HCT116 (cell line): Measurements from ENCODE around the gene LHX3. TPM values are rescaled to one million over a fixed set of nuclear protein-coding genes. Genes with fewer than 3 reads are reported as not detected.

Source experiments
- ATAC-seq: fragments of 200-7000 bp; cut with Tn5 transposase; 2 replicates; pipeline ENCODE4 v1.9.1; 2020; ENCODE audit warnings: mild to moderate bottlenecking, moderate library complexity
- BruUV-seq: library from RNA; stranded (reverse); fragments of 400-500 nt; replicated peaks from 2 replicates; lab custom pipeline; 2021; lab: Mats Ljungman, UMichigan
- CTCF ChIA-PET: fragments of 300-600 bp; sonication (Branson Sonifier 250); formaldehyde crosslinking; loops from one replicate; lab custom pipeline; 2021; ENCODE audit warnings: antibody characterized with exemption; lab: Charles Lee
- POLR2A ChIA-PET: fragments of 300-600, 350-600 bp; sonication (Branson Sonifier 250); formaldehyde crosslinking; loops from one replicate; lab custom pipeline; 2021; ENCODE audit warnings: antibody characterized with exemption; lab: Charles Lee
- RAD21 ChIA-PET, 2 experiments: fragments of 300-600 bp; sonication (Branson Sonifier 250); formaldehyde crosslinking; loops; one replicate each; lab custom pipeline; 2023; ENCODE audit warnings: low total read pairs in 2 of 2; ENCODE audit not compliant: uncharacterized antibody in 2 of 2, unreplicated experiment in 2 of 2, low non-redundant PET in 1 of 2; lab: Charles Lee
- DNase-seq: peaks from one replicate; pipeline ENCODE4 v3.0.0-alpha.2; 2010; ENCODE audit warnings: low read depth, low spot score
- H2AFZ ChIP-seq: fragments of 200-600 bp; shearing (Covaris generic), sonication (generic); 2 replicates; pipeline ENCODE4 v1.6.1; 2017; ENCODE audit warnings: low read depth, mixed run types, mixed read lengths, antibody characterized with exemption, low read length; ENCODE audit not compliant: poor library complexity, severe bottlenecking
- H3K27ac ChIP-seq: 2 replicates; pipeline ENCODE4 v1.5.1; 2012; ENCODE audit warnings: low read depth, low read length
- H3K27me3 ChIP-seq: fragments of 200-600 bp; sonication (generic); 2 replicates; pipeline ENCODE4 v1.6.1; 2016; ENCODE audit warnings: mixed run types, low read length, mixed read lengths; ENCODE audit not compliant: insufficient read depth
- H3K36me3 ChIP-seq, 2 experiments: fragments of 200-500 bp in 1 of 2; fragments of 200-600 bp in 1 of 2; sonication (Bioruptor generic) in 1 of 2; sonication (generic) in 1 of 2; 2 replicates each; pipeline versions ENCODE4 v1.5.1 to v1.6.1; 2014 to 2016; ENCODE audit warnings: low read length in 2 of 2, inconsistent platforms in 1 of 2, mixed read lengths in 1 of 2, mixed run types in 1 of 2; ENCODE audit not compliant: insufficient read depth in 2 of 2, control insufficient read depth in 1 of 2
- H3K4me1 ChIP-seq, 2 experiments: fragments of 200-600 bp in 1 of 2; sonication (generic) in 1 of 2; 2 replicates each; pipeline versions ENCODE4 v1.5.1 to v1.6.1; 2012 to 2017; ENCODE audit warnings: low read length in 2 of 2, inconsistent platforms in 1 of 2, mild to moderate bottlenecking in 1 of 2, mixed read lengths in 1 of 2, mixed run types in 1 of 2, moderate library complexity in 1 of 2; ENCODE audit not compliant: insufficient read depth in 2 of 2, control insufficient read depth in 1 of 2
- H3K4me2 ChIP-seq: fragments of 200-600 bp; sonication (generic); 2 replicates; pipeline ENCODE4 v1.6.1; 2017; ENCODE audit warnings: mixed run types, low read length, mixed read lengths
- H3K4me3 ChIP-seq, 2 experiments: fragments of 200-600 bp in 1 of 2; sonication (generic) in 1 of 2; replicated peaks in 1 of 2; 2 replicates each; pipeline ENCODE4 v1.5.1; 2011 to 2016; ENCODE audit warnings: low read length in 2 of 2, control low read depth in 1 of 2, low read depth in 1 of 2, mild to moderate bottlenecking in 1 of 2, mixed read lengths in 1 of 2, mixed run types in 1 of 2
- H3K79me2 ChIP-seq: fragments of 200-600 bp; sonication (generic); 2 replicates; pipeline ENCODE4 v1.6.1; 2017; ENCODE audit warnings: mild to moderate bottlenecking, mixed run types, low read length, moderate library complexity, mixed read lengths; ENCODE audit not compliant: insufficient read depth
- H3K9ac ChIP-seq: fragments of 200-600 bp; sonication (generic); 2 replicates; pipeline ENCODE4 v1.6.1; 2016; ENCODE audit warnings: low read length, mixed read lengths
- H3K9me2 ChIP-seq: fragments of 200-600 bp; sonication (generic), shearing (Covaris generic); 2 replicates; pipeline ENCODE4 v1.6.1; 2017; ENCODE audit warnings: mixed run types, mild to moderate bottlenecking, moderate library complexity; ENCODE audit not compliant: insufficient read depth
- H3K9me3 ChIP-seq, 2 experiments: fragments of 200-500 bp in 1 of 2; fragments of 200-600 bp in 1 of 2; sonication (Bioruptor generic) in 1 of 2; sonication (generic) in 1 of 2; 2 replicates each; pipeline ENCODE4 v1.6.1; 2014 to 2017; ENCODE audit warnings: low read length in 2 of 2, mixed read lengths in 2 of 2, inconsistent platforms in 1 of 2, low read depth in 1 of 2, mild to moderate bottlenecking in 1 of 2, mixed run types in 1 of 2, moderate library complexity in 1 of 2; ENCODE audit not compliant: control insufficient read depth in 1 of 2, insufficient read depth in 1 of 2
- H4K20me1 ChIP-seq: fragments of 200-600 bp; sonication (generic), shearing (Covaris generic); 2 replicates; pipeline ENCODE4 v1.6.1; 2017; ENCODE audit warnings: mixed run types, mild to moderate bottlenecking, moderate library complexity; ENCODE audit not compliant: insufficient read depth
- CBX3 ChIP-seq: IDR thresholded peaks from 2 replicates; pipeline ENCODE4 v1.6.1; 2012; ENCODE audit warnings: low read depth
- CEBPB ChIP-seq: IDR thresholded peaks from 2 replicates; pipeline ENCODE4 v1.6.1; 2012; ENCODE audit warnings: low read depth
- EGR1 ChIP-seq: IDR thresholded peaks from 2 replicates; pipeline ENCODE4 v1.6.1; 2012; ENCODE audit warnings: low read depth
- ELF1 ChIP-seq: IDR thresholded peaks from 2 replicates; pipeline ENCODE4 v1.6.1; 2012; ENCODE audit warnings: low read depth, borderline replicate concordance
- EZH2 ChIP-seq: fragments of 200-600 bp; sonication (generic); IDR thresholded peaks from 2 replicates; pipeline ENCODE4 v1.6.1; 2017; ENCODE audit warnings: antibody characterized with exemption, mixed run types
- JUND ChIP-seq: IDR thresholded peaks from 2 replicates; pipeline ENCODE4 v1.6.1; 2012
- POLR2A ChIP-seq: IDR thresholded peaks from 2 replicates; pipeline ENCODE4 v1.7.0; 2011; ENCODE audit warnings: borderline replicate concordance; ENCODE audit not compliant: insufficient read depth, insufficient read length; ENCODE audit errors: extremely low read depth
- POLR2AphosphoS5 ChIP-seq: IDR thresholded peaks from 2 replicates; pipeline ENCODE4 v1.6.1; 2011; ENCODE audit warnings: mild to moderate bottlenecking, low read depth, low read length, moderate library complexity
- SP1 ChIP-seq: IDR thresholded peaks from 2 replicates; pipeline ENCODE4 v1.6.1; 2012; ENCODE audit warnings: low read depth
- SRF ChIP-seq: IDR thresholded peaks from 2 replicates; pipeline ENCODE4 v1.6.1; 2012; ENCODE audit warnings: low read depth
- TCF7L2 ChIP-seq: IDR thresholded peaks from 2 replicates; pipeline ENCODE4 v1.7.0; 2011; ENCODE audit warnings: borderline replicate concordance, inconsistent platforms; ENCODE audit not compliant: insufficient read depth, insufficient read length; ENCODE audit errors: extremely low read depth
- YY1 ChIP-seq: IDR thresholded peaks from 2 replicates; pipeline ENCODE4 v1.6.1; 2011; ENCODE audit warnings: low read length, low read depth, moderate library complexity, mild to moderate bottlenecking; ENCODE audit not compliant: insufficient replicate concordance; ENCODE audit errors: extremely low read depth
- ZFX ChIP-seq: fragments of 450-650 bp; IDR thresholded peaks from 2 replicates; pipeline ENCODE4 v1.6.1; 2017
- ZNF274 ChIP-seq: fragments of 200-500 bp; sonication (Bioruptor generic); IDR thresholded peaks from 2 replicates; pipeline ENCODE4 v1.6.1; 2014; ENCODE audit warnings: mild to moderate bottlenecking, low read depth, low read length, inconsistent platforms
- intact Hi-C: fragments of 100-400 bp; cut with micrococcal nuclease; formaldehyde crosslinking; loops from 2 replicates; pipeline ENCODE4 v1.10.0; 2022
- total RNA-seq: library from RNA; stranded (reverse); gene quantifications from one replicate; pipeline ENCODE4 v1.2.1, GENCODE V29; 2021; ENCODE audit not compliant: unreplicated experiment
- TF ChIP-seq, protein P1 (sequence below): IDR thresholded peaks from 2 replicates; pipeline ENCODE4 v1.6.1; 2012
- TF ChIP-seq, protein P2 (sequence below): IDR thresholded peaks from 2 replicates; pipeline ENCODE4 v1.6.1; 2012
- TF ChIP-seq, protein P3 (sequence below), 3 experiments: fragments of 200-600 bp in 1 of 3; sonication (generic) in 1 of 3; IDR thresholded peaks in 2 of 3; conservative IDR thresholded peaks in 1 of 3; 2 replicates each; pipeline ENCODE4 v1.5.1; 2012 to 2017; ENCODE audit warnings: low read depth in 2 of 3, low read length in 2 of 3, antibody characterized with exemption in 1 of 3, borderline replicate concordance in 1 of 3, control low read depth in 1 of 3, mild to moderate bottlenecking in 1 of 3, mixed read lengths in 1 of 3, mixed run types in 1 of 3, moderate library complexity in 1 of 3; ENCODE audit not compliant: insufficient read depth in 1 of 3

LHX3 gene
- total RNA-seq, 1 experiment from 2014 or later: not detected

DNA sequence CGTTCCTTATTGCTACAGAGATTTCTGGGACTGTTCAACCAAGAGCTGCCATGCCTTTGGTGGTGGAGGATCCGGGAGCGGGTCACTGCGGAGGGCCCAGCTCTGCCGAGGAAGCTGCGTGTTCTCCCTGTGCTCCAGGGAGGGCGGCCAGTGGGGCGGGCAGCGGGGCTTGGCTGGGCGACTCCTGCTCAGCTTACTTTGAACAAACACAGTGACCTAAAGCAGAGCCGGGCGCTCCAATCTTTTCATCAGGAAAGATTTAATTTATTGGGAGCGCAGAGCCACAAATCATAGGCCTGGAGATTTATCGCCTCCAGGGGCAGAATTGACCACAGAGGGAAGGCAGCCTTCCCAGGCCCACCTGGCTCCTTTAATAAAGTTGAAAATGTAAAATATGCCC lies 27.7 kb downstream of the LHX3 start:
- Histone ChIP-seq H3K4me1 (no peaks in the 10 kb centered on the region), H3K27me3 (no peaks in the 10 kb centered on the region)
- BruUV-seq: no TSS peak
- POLR2A ChIA-PET: no interaction called here
- TF ChIP-seq, protein P1, sequence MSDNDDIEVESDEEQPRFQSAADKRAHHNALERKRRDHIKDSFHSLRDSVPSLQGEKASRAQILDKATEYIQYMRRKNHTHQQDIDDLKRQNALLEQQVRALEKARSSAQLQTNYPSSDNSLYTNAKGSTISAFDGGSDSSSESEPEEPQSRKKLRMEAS: no peak
- TF ChIP-seq ELF1 (no peak), JUND (no peak), ZNF274 (no peak), TCF7L2 (no peak), YY1 (no peak), CEBPB (no peak), POLR2AphosphoS5 (no peak), SP1 (no peak), EZH2 (no peak), SRF (no peak), POLR2A (no peak), EGR1 (no peak), ZFX (no peak), CBX3 (no peak)
- TF ChIP-seq, protein P2, sequence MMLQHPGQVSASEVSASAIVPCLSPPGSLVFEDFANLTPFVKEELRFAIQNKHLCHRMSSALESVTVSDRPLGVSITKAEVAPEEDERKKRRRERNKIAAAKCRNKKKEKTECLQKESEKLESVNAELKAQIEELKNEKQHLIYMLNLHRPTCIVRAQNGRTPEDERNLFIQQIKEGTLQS: no peak
- TF ChIP-seq, protein P3, sequence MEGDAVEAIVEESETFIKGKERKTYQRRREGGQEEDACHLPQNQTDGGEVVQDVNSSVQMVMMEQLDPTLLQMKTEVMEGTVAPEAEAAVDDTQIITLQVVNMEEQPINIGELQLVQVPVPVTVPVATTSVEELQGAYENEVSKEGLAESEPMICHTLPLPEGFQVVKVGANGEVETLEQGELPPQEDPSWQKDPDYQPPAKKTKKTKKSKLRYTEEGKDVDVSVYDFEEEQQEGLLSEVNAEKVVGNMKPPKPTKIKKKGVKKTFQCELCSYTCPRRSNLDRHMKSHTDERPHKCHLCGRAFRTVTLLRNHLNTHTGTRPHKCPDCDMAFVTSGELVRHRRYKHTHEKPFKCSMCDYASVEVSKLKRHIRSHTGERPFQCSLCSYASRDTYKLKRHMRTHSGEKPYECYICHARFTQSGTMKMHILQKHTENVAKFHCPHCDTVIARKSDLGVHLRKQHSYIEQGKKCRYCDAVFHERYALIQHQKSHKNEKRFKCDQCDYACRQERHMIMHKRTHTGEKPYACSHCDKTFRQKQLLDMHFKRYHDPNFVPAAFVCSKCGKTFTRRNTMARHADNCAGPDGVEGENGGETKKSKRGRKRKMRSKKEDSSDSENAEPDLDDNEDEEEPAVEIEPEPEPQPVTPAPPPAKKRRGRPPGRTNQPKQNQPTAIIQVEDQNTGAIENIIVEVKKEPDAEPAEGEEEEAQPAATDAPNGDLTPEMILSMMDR (IDR thresholded peaks at IDR 0.05 in 2 of 3, conservative IDR thresholded peaks at IDR 0.05 in 1 of 3; ENCODE audit: borderline replicate concordance in 1 of 3, insufficient read depth in 1 of 3, low read depth in 2 of 3, low read length in 2 of 3): no peak
- TF ChIP-seq, all 23 proteins: peak for 0
- Histone ChIP-seq H3K27ac (no peak overlapping the region), H3K9me3 (no peaks in the 10 kb centered on the region), H3K79me2 (no peaks in the 10 kb centered on the region), H4K20me1 (no peaks in the 10 kb centered on the region), H2AFZ (no peak overlapping the region), H3K4me2 (no peak overlapping the region), H3K9me2 (no peaks in the 10 kb centered on the region), H3K4me3 (no peak overlapping the region), H3K36me3 (no peaks in the 10 kb centered on the region), H3K9ac (no peak overlapping the region)
- CTCF ChIA-PET: no interaction called here
- ATAC-seq (no peak), DNase-seq (no peak)
- intact Hi-C loops: no loop called here
- RAD21 ChIA-PET: no interaction called here
